GM12878 (cell line): ENCODE data around the gene C9orf50. TPM values are rescaled to one million over a fixed set of nuclear protein-coding genes. Genes with fewer than 3 reads are reported as not detected.

Source experiments
- ATAC-seq: fragments of 200-7000 bp; cut with Tn5 transposase; 3 replicates; pipeline ENCODE4 v1.9.1; 2020; ENCODE audit warnings: mild to moderate bottlenecking, moderate library complexity
- BruUV-seq: library from RNA; stranded (reverse); fragments of 400-500 nt; replicated peaks from 2 replicates; lab custom pipeline; 2021; lab: Mats Ljungman, UMichigan
- CTCF ChIA-PET: fragments of 300-600 bp; sonication (Branson Sonifier 250); formaldehyde crosslinking; extraction: SDS; loops from one replicate; lab custom pipeline; 2021; ENCODE audit warnings: inconsistent platforms; lab: Yijun Ruan, JAX
- POLR2A ChIA-PET: fragments of 350-600 bp; formaldehyde crosslinking; extraction: SDS; loops from one replicate; lab custom pipeline; 2021; ENCODE audit warnings: inconsistent platforms; lab: Charles Lee
- RAD21 ChIA-PET: fragments of 300-600 bp; sonication (Branson Sonifier 250); formaldehyde crosslinking; loops from one replicate; lab custom pipeline; 2023; ENCODE audit warnings: antibody characterized with exemption; ENCODE audit not compliant: unreplicated experiment; lab: Charles Lee
- SMC1A ChIA-PET: fragments of 300-600 bp; sonication (Branson Sonifier 250); formaldehyde crosslinking; loops from one replicate; lab custom pipeline; 2023; ENCODE audit not compliant: unreplicated experiment, uncharacterized antibody; lab: Charles Lee
- DNase-seq: peaks from one replicate; pipeline ENCODE4 v3.0.0-alpha.2; 2011; ENCODE audit warnings: low read depth, low spot score
- FAIRE-seq: peaks from 3 replicates; lab custom pipeline; 2011; peaks lifted over from hg19 to GRCh38; lab: Jason Lieb, UNC
- H2AFZ ChIP-seq: 2 replicates; pipeline ENCODE4 v1.6.0; 2011; ENCODE audit warnings: low read depth, low read length, control low read depth; ENCODE audit not compliant: control insufficient read depth
- H3K27ac ChIP-seq: 2 replicates; pipeline ENCODE4 v1.5.1; 2011; ENCODE audit warnings: control low read depth; ENCODE audit not compliant: control insufficient read depth, insufficient read depth
- H3K27me3 ChIP-seq, 2 experiments: replicated peaks in 1 of 2; 2 replicates each; pipeline versions ENCODE4 v1.6.0 to v1.6.1; 2011; ENCODE audit warnings: low read length in 1 of 2; ENCODE audit not compliant: control insufficient read depth in 2 of 2, insufficient read depth in 2 of 2
- H3K36me3 ChIP-seq, 2 experiments: 2 replicates each; pipeline ENCODE4 v1.5.1; 2011; ENCODE audit warnings: low read length in 1 of 2; ENCODE audit not compliant: control insufficient read depth in 2 of 2, insufficient read depth in 2 of 2
- H3K4me1 ChIP-seq: 2 replicates; pipeline ENCODE4 v1.6.1; 2011; ENCODE audit warnings: mild to moderate bottlenecking, low read length, moderate library complexity, mixed read lengths; ENCODE audit not compliant: control insufficient read depth, insufficient read depth
- H3K4me2 ChIP-seq: 2 replicates; pipeline ENCODE4 v1.6.0; 2011; ENCODE audit warnings: control low read depth; ENCODE audit not compliant: control insufficient read depth, insufficient read depth
- H3K4me3 ChIP-seq: fragments of 200-600 bp; sonication (generic); 2 replicates; pipeline ENCODE4 v1.5.1; 2016
- H3K79me2 ChIP-seq: 2 replicates; pipeline ENCODE4 v1.6.0; 2011; ENCODE audit warnings: low read length; ENCODE audit not compliant: control insufficient read depth, insufficient read depth
- H3K9ac ChIP-seq: 2 replicates; pipeline ENCODE4 v1.8.0; 2011; ENCODE audit warnings: low read length, control low read depth, mixed read lengths; ENCODE audit not compliant: control insufficient read depth, insufficient read depth
- H3K9me3 ChIP-seq: replicated peaks from 3 replicates; pipeline ENCODE4 v1.5.1; 2011; ENCODE audit warnings: mild to moderate bottlenecking, low read length; ENCODE audit not compliant: control insufficient read depth, insufficient read depth
- H4K20me1 ChIP-seq: 2 replicates; pipeline ENCODE4 v1.6.0; 2011; ENCODE audit not compliant: control insufficient read depth, insufficient read depth
- ASH2L ChIP-seq: fragments of 300-600, 200-600 bp; sonication (generic); IDR thresholded peaks from 2 replicates; pipeline ENCODE4 v1.6.1; 2017; ENCODE audit warnings: low read depth, mild to moderate bottlenecking, borderline replicate concordance
- CHD4 ChIP-seq: fragments of 200-600 bp; sonication (generic); IDR thresholded peaks from 2 replicates; pipeline ENCODE4 v1.6.1; 2016; ENCODE audit warnings: mild to moderate bottlenecking
- CREB1 ChIP-seq: IDR thresholded peaks from 2 replicates; pipeline ENCODE4 v1.6.1; 2012; ENCODE audit warnings: low read depth, mild to moderate bottlenecking, inconsistent platforms
- DPF2 ChIP-seq: fragments of 450-650 bp; IDR thresholded peaks from 2 replicates; pipeline ENCODE4 v1.6.1; 2017; ENCODE audit warnings: mild to moderate bottlenecking
- FOXM1 ChIP-seq: IDR thresholded peaks from 2 replicates; pipeline ENCODE4 v1.6.1; 2012; ENCODE audit warnings: low read depth, mild to moderate bottlenecking, inconsistent platforms, low read length, moderate library complexity
- IRF4 ChIP-seq: IDR thresholded peaks from 2 replicates; pipeline ENCODE4 v1.6.1; 2011; ENCODE audit warnings: low read depth, low read length
- PKNOX1 ChIP-seq: fragments of 450-650 bp; IDR thresholded peaks from 2 replicates; pipeline ENCODE4 v1.6.1; 2016; ENCODE audit warnings: mild to moderate bottlenecking
- RB1 ChIP-seq: fragments of 450-650 bp; formaldehyde crosslinking; IDR thresholded peaks from 2 replicates; pipeline ENCODE4 v1.6.1; 2017; ENCODE audit warnings: mild to moderate bottlenecking, borderline replicate concordance
- RCOR1 ChIP-seq: conservative IDR thresholded peaks from 2 replicates; pipeline ENCODE4 v1.6.1; 2012; ENCODE audit warnings: low read depth, low read length, improper control_type of control experiment
- SMAD5 ChIP-seq: IDR thresholded peaks from 2 replicates; pipeline ENCODE4 v1.6.1; 2016; ENCODE audit warnings: antibody characterized with exemption, low read depth
- SREBF2 ChIP-seq: IDR thresholded peaks from 2 replicates; pipeline ENCODE4 v1.6.1; 2012; ENCODE audit warnings: mild to moderate bottlenecking, low read length
- STAT1 ChIP-seq: fragments of 450-650 bp; conservative IDR thresholded peaks from 2 replicates; pipeline ENCODE4 v1.6.1; 2014; ENCODE audit warnings: antibody characterized with exemption, mild to moderate bottlenecking
- YBX1 ChIP-seq: fragments of 450-650 bp; IDR thresholded peaks from 2 replicates; pipeline ENCODE4 v1.6.1; 2016; ENCODE audit warnings: antibody characterized with exemption
- ZBTB4 ChIP-seq: fragments of 450-650 bp; formaldehyde crosslinking; IDR thresholded peaks from 2 replicates; pipeline ENCODE4 v1.4.0; 2022; ENCODE audit warnings: mild to moderate bottlenecking, moderate library complexity
- ZNF207 ChIP-seq: fragments of 450-650 bp; IDR thresholded peaks from 2 replicates; pipeline ENCODE4 v1.6.1; 2014; ENCODE audit warnings: antibody characterized with exemption, mild to moderate bottlenecking, borderline replicate concordance
- ZNF622 ChIP-seq: fragments of 450-650 bp; IDR thresholded peaks from 2 replicates; pipeline ENCODE4 v1.6.1; 2017; ENCODE audit warnings: mild to moderate bottlenecking, inconsistent platforms
- WGBS: methylation state at CpG from one replicate; pipeline ENCODE4 v1.1.6; 2016; ENCODE audit warnings: low lambda C conversion rate; ENCODE audit not compliant: insufficient replicate concordance, insufficient coverage; ENCODE audit errors: missing lambda C conversion rate; 5-methylcytosine and 5-hydroxymethylcytosine counted together
- in situ Hi-C: fragments of 300-500 bp; cut with MboI; formaldehyde crosslinking; loops from 9 replicates; pipeline ENCODE4 v1.14.3; 2018; ENCODE audit warnings: mixed read lengths
- intact Hi-C: fragments of 100-400 bp; cut with micrococcal nuclease; formaldehyde crosslinking; loops from one replicate; pipeline ENCODE4 v1.14.2; 2022; ENCODE audit not compliant: unreplicated experiment
- polyA plus RNA-seq, 11 experiments: library from polyadenylated mRNA; depleted of rRNA in 4 of 11; unstranded in 6 of 11; stranded (reverse) in 5 of 11; fragments of >200 nt; fragmentation: Nextera tagmentation in 4 of 11; fragmentation: Illumina TruSeq in 1 of 11; extraction: Ambion mirVana in 4 of 11; extraction: Trizol in 1 of 11; gene quantifications; 1 replicate in 1 of 11; 2 replicates in 10 of 11; pipeline versions ENCODE4 v1.2.1 to v1.2.3, GENCODE V29; 2011 to 2016; ENCODE audit warnings: inconsistent platforms in 2 of 11, missing spikeins in 2 of 11, low read depth in 1 of 11
- total RNA-seq, 4 experiments: library from RNA; depleted of rRNA in 3 of 4; stranded (reverse); fragments of >200 nt in 3 of 4; fragmentation: Illumina TruSeq in 1 of 4; extraction: Trizol in 1 of 4; gene quantifications; 2 replicates each; pipeline versions ENCODE4 v1.2.1 to v1.2.3, GENCODE V29; 2013 to 2021
- TF ChIP-seq, protein P1 (sequence below): IDR thresholded peaks from 2 replicates; pipeline ENCODE4 v1.6.1; 2012; ENCODE audit warnings: low read depth, low read length, improper control_type of control experiment

Gene C9orf50
- total and polyA plus RNA-seq, 10 of the 15 experiments (the other 5 are each of a cell fraction or from before 2014, with no cell fraction given): not detected

DNA sequence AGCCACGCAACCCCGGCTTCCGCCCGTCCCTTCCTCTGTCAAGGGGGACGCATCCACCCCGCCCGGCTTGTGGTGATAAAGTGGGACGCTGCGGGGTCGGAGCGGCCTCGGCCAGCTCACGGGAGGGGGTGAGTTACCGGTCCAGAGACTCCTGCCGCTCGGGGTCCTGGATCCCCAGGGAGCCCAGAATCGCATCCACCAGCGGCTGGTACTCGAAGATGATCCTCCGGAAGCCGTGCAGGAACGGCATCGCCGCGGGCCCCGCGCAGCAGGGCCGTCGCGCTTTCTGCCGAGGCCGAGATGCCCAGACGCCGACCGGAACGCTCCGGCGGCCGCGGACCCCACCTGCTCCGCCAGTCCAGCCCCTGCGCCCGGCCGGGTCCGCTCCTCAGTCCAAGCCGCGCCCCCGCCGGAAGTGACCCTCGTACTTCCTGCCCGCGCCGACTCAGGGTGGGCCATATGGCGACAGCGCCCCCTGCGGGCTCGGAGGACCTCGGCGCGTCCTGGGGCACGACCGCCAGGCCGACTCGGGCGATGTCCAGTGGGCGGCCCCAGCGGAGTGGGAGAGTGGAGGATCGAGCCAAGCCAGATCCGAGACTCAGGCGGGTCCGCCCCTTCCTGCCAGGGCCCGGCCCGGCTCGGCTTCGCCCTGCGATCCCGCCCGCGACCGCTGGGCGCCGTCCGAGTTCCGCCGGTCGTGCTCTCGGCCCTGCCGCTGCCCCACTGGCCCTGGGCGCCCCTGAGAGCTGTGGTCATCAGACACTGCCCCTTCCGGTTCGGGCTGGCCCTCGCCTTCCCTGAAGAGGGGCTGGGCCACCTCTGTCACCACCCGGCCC is 21.1 kb upstream of the C9orf50 start, which contains the start of gene ASB6:
ASB6 (minus strand) TSS at position 402 of the 836 bp plus-strand sequence; CDS start at position 250, 152 bp downstream.
- WGBS: under 1% methylated on average over 82 of the region's 93 CpGs
- DNase-seq (peak; percentile 69), ATAC-seq (peak; percentile 100), FAIRE-seq (peak; percentile 95)
- peak within 1 kb of the TSS; percentile 63 for H3K27ac ChIP-seq
- no peaks in the 10 kb centered on the region for H3K27me3 ChIP-seq
- peaks cover 10 to 18% of the 10 kb centered on the region in 2 experiments; a peak in 3 of 4 replicates for H3K36me3 ChIP-seq
- intact Hi-C loops: loop anchor here (1.0 kb wide), 1 partner anchor 142 kb away; no protein-coding TSS in a partner anchor
- in situ Hi-C loops: no loop called here
- no peaks in the 10 kb centered on the region for H3K9me3 ChIP-seq
- ChIA-PET CTCF (interaction anchor here (0.5 to 2.0 kb wide), 10 partner anchors 15 to 500 kb away, joined by 3 to 13 read pairs (median 4); no protein-coding TSS in a partner anchor), RAD21 (interaction anchor here (1.5 kb wide), 1 partner anchor 86 kb away, joined by 4 read pairs; no protein-coding TSS in a partner anchor), POLR2A (no interaction called here), SMC1A (interaction anchor here (1.3 kb wide), 1 partner anchor 16 kb away, joined by 4 read pairs; the partner anchor contains the start of gene NTMT1)
- H3K4me3 ChIP-seq: peak within 1 kb of the TSS; percentile 90
- BruUV-seq: no TSS peak
- peaks cover 6% of the 10 kb centered on the region; the same call in 1 of the 2 replicates for H3K4me1 ChIP-seq
- H3K4me2 ChIP-seq: peak within 1 kb of the TSS; percentile 78
- peak within 1 kb of the TSS; percentile 96 for H2AFZ ChIP-seq
- no peaks in the 10 kb centered on the region for H4K20me1 ChIP-seq
- peak within 1 kb of the TSS; percentile 70 for H3K9ac ChIP-seq
- H3K79me2 ChIP-seq: peaks cover 15% of the 10 kb centered on the region
- TF ChIP-seq RCOR1: 0 out of 2 replicates have a peak, but pooled peaks have one; percentile 13
- peak; percentile 81; the same call in 1 of the 2 replicates for TF ChIP-seq DPF2
- TF ChIP-seq ZBTB4: no peak
- TF ChIP-seq FOXM1: no peak
- no peak for TF ChIP-seq CHD4
- 0 out of 2 replicates have a peak, but pooled peaks have one; percentile 33 for TF ChIP-seq SREBF2
- peak; percentile 65; the same call in 1 of the 2 replicates for TF ChIP-seq SMAD5
- no peak; the same call in 1 of the 2 replicates for TF ChIP-seq ZNF622
- TF ChIP-seq ASH2L: peak; percentile 68; the same call in 1 of the 2 replicates
- TF ChIP-seq IRF4: 0 out of 2 replicates have a peak, but pooled peaks have one; percentile 6
- TF ChIP-seq STAT1: 0 out of 2 replicates have a peak, but pooled peaks have one; percentile 26
- TF ChIP-seq ZNF207: 0 out of 2 replicates have a peak, but pooled peaks have one; percentile 65
- TF ChIP-seq, protein P1, sequence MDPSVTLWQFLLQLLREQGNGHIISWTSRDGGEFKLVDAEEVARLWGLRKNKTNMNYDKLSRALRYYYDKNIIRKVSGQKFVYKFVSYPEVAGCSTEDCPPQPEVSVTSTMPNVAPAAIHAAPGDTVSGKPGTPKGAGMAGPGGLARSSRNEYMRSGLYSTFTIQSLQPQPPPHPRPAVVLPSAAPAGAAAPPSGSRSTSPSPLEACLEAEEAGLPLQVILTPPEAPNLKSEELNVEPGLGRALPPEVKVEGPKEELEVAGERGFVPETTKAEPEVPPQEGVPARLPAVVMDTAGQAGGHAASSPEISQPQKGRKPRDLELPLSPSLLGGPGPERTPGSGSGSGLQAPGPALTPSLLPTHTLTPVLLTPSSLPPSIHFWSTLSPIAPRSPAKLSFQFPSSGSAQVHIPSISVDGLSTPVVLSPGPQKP: no peak; the same call in 1 of the 2 replicates
- TF ChIP-seq PKNOX1: no peak
- no peak for TF ChIP-seq YBX1
- TF ChIP-seq RB1: peak; percentile 92; the same call in 1 of the 2 replicates
- TF ChIP-seq CREB1: peak; percentile 86
